Endothelial cell (in vitro differentiated cells): Measurements from ENCODE around the gene LUC7L2. TPM values are rescaled to one million over a fixed set of nuclear protein-coding genes. Genes with fewer than 3 reads are reported as not detected.

Experiments
- DNase-seq: peaks from one replicate; pipeline ENCODE4 v3.0.0; 2021; ENCODE audit warnings: low spot score
- H3K27ac Mint-ChIP-seq: one replicate; pipeline ENCODE4 v1.8.0; 2021; ENCODE audit warnings: mixed read lengths, inconsistent platforms; ENCODE audit not compliant: unreplicated experiment
- H3K27me3 Mint-ChIP-seq: one replicate; pipeline ENCODE4 v1.8.0; 2021; ENCODE audit warnings: mild to moderate bottlenecking, moderate library complexity, mixed read lengths, inconsistent platforms; ENCODE audit not compliant: unreplicated experiment
- H3K36me3 Mint-ChIP-seq: one replicate; pipeline ENCODE4 v1.8.0; 2021; ENCODE audit warnings: mild to moderate bottlenecking, low read depth, mixed read lengths, inconsistent platforms; ENCODE audit not compliant: unreplicated experiment
- H3K4me1 Mint-ChIP-seq: one replicate; pipeline ENCODE4 v1.8.0; 2021; ENCODE audit warnings: mild to moderate bottlenecking, mixed read lengths, inconsistent platforms; ENCODE audit not compliant: unreplicated experiment
- H3K4me3 Mint-ChIP-seq: one replicate; pipeline ENCODE4 v1.8.0; 2021; ENCODE audit warnings: mild to moderate bottlenecking, mixed read lengths, inconsistent platforms; ENCODE audit not compliant: unreplicated experiment
- H3K9me3 Mint-ChIP-seq: one replicate; pipeline ENCODE4 v1.8.0; 2021; ENCODE audit warnings: mixed read lengths, inconsistent platforms; ENCODE audit not compliant: unreplicated experiment
- CTCF ChIP-seq: fragments of 200-600 bp; sonication (generic); IDR thresholded peaks from one replicate; pipeline ENCODE4 v1.5.0; 2021; ENCODE audit warnings: antibody characterized with exemption; ENCODE audit not compliant: unreplicated experiment
- total RNA-seq: library from RNA; stranded (reverse); fragmentation: NEBNext Ultra II Directional; extraction: Animal tissue kit (Norgen Biotek cat#: 25700); gene quantifications from one replicate; pipeline ENCODE4 v1.2.1, GENCODE V29; 2021; ENCODE audit not compliant: unreplicated experiment

The LUC7L2 gene
- total RNA-seq, 1 donor from 2014 or later = 83.5 TPM

DNA sequence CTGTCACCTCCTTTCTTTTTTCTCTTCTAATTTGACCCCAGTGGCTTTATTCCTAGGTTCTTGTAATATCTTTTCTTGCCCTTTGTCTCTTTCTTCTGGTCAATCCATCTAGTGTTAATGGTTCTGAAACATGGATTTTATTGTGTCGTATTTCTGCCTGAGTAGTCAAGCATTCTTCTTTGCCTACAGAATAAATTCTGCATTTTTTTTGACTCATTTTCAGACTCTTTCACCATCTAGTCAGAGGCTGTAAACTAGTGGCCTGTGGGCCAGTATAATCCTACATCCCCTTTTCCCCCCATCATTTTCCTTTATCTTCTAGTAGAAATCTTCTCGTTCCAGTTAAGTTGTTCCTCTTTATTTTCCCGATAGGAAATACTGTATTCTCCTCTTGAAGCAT, 29.4 kb downstream of the LUC7L2 start:
- peaks cover 14% of the 10 kb centered on the region for H3K36me3 Mint-ChIP-seq
- DNase-seq = no peak
- TF ChIP-seq CTCF = no peak
- no peak overlapping the region for H3K27ac Mint-ChIP-seq
- no peak overlapping the region for H3K4me3 Mint-ChIP-seq
- H3K27me3 Mint-ChIP-seq = no peaks in the 10 kb centered on the region
- H3K4me1 Mint-ChIP-seq = peaks cover 5% of the 10 kb centered on the region
- H3K9me3 Mint-ChIP-seq = no peaks in the 10 kb centered on the region

DNA sequence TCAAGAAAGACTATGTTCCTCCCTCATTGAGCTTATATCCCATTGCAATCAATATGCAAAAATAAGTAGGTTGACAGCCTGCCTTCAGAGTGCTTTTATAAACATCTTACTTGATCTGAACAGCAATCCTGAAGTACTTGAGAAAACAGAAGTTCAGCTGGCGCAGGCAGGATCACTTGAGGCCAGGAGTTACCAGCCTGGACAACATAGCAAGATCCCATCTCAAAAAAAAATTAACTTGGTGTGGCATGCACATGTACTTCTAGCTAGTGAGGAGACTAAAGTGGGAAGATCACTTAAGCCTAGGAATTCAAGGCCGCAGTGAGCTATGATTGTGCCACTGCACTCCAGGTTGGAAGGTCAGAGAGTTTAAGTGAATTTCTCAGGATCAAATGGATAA, 30.1 kb downstream of the LUC7L2 start:
- Mint-ChIP-seq H3K27ac (no peak overlapping the region), H3K9me3 (no peaks in the 10 kb centered on the region), H3K4me1 (peaks cover 5% of the 10 kb centered on the region), H3K4me3 (no peak overlapping the region), H3K27me3 (no peaks in the 10 kb centered on the region), H3K36me3 (peaks cover 14% of the 10 kb centered on the region)
- no peak for DNase-seq
- TF ChIP-seq CTCF = no peak

GRCh38 chr7:139393621-139394211, 34.0 kb downstream of the LUC7L2 start:
- peaks cover 9% of the 10 kb centered on the region for H3K36me3 Mint-ChIP-seq
- H3K27ac Mint-ChIP-seq = no peak overlapping the region
- no peak for TF ChIP-seq CTCF

DNA sequence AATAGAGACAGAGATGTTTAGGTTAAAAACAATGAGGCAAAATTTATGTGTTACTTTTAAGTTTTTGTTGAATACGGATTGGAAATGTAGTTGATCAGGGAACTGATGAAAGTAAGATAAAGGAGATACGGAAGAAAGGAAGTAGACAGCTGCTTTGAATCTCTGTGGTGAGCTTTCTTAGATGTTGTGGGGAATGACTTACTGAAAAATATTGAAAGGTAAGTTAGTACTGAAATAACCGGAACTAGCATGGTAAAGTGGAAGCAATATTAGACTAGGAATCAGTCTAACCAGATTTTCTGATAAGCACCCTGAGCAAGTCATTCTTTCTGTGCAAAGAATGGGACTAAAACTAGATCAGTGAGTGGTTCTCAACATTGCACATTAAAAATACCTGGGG, 34.8 kb downstream of the LUC7L2 start:
- no peak for TF ChIP-seq CTCF
- Mint-ChIP-seq H3K36me3 (peaks cover 9% of the 10 kb centered on the region), H3K9me3 (no peaks in the 10 kb centered on the region), H3K4me3 (no peak overlapping the region), H3K27me3 (no peaks in the 10 kb centered on the region), H3K27ac (peak overlapping the region; percentile 4), H3K4me1 (no peaks in the 10 kb centered on the region)
- DNase-seq = no peak

More at GRCh38 chr7:139393621-139394211, 34.0 kb downstream of the LUC7L2 start:
- H3K4me3 Mint-ChIP-seq = no peak overlapping the region
- H3K27me3 Mint-ChIP-seq = no peaks in the 10 kb centered on the region
- no peak for DNase-seq
- H3K9me3 Mint-ChIP-seq = no peaks in the 10 kb centered on the region
- H3K4me1 Mint-ChIP-seq = no peaks in the 10 kb centered on the region

GRCh38 chr7:139396323-139396951, 36.7 kb downstream of the LUC7L2 start:
- Mint-ChIP-seq H3K27me3 (no peaks in the 10 kb centered on the region), H3K36me3 (peaks cover 5% of the 10 kb centered on the region), H3K4me3 (no peak overlapping the region), H3K9me3 (no peaks in the 10 kb centered on the region), H3K27ac (no peak overlapping the region), H3K4me1 (no peaks in the 10 kb centered on the region)
- no peak for DNase-seq
- no peak for TF ChIP-seq CTCF
